DND-41 (cell line): ENCODE results near the gene RICTOR.

Experiments used
- ATAC-seq: fragments of 200-7000 bp; cut with Tn5 transposase; 3 replicates; pipeline ENCODE4 v1.9.1; 2021; ENCODE audit warnings: low read depth; ENCODE audit not compliant: insufficient read depth
- DNase-seq: peaks from one replicate; pipeline ENCODE4 v3.0.0-alpha.2; 2020
- H2AFZ ChIP-seq: 2 replicates; pipeline ENCODE4 v1.6.0; 2012; ENCODE audit warnings: low read depth, low read length
- H3K27ac ChIP-seq: 2 replicates; pipeline ENCODE4 v1.5.1; 2012; ENCODE audit warnings: low read length, inconsistent platforms
- H3K27me3 ChIP-seq: fragments of 200-600 bp; sonication (generic); 2 replicates; pipeline ENCODE4 v1.6.0; 2012; ENCODE audit warnings: low read length, mild to moderate bottlenecking, inconsistent platforms; ENCODE audit not compliant: insufficient read depth, poor library complexity
- H3K36me3 ChIP-seq: 2 replicates; pipeline ENCODE4 v1.5.1; 2012; ENCODE audit warnings: low read length, inconsistent platforms; ENCODE audit not compliant: insufficient read depth
- H3K4me1 ChIP-seq: 2 replicates; pipeline ENCODE4 v1.5.1; 2012; ENCODE audit warnings: mild to moderate bottlenecking, low read length; ENCODE audit not compliant: insufficient read depth
- H3K4me2 ChIP-seq: 2 replicates; pipeline ENCODE4 v1.6.0; 2012; ENCODE audit warnings: mild to moderate bottlenecking, moderate library complexity, low read length, inconsistent platforms; ENCODE audit not compliant: insufficient read depth
- H3K4me3 ChIP-seq, 2 experiments: fragments of 200-600 bp in 1 of 2; shearing (Covaris generic) in 1 of 2; 2 replicates each; pipeline ENCODE4 v1.5.1; 2012 to 2016; ENCODE audit warnings: inconsistent platforms in 2 of 2, low read length in 2 of 2, mild to moderate bottlenecking in 2 of 2, low read depth in 1 of 2, moderate library complexity in 1 of 2
- H3K79me2 ChIP-seq: 2 replicates; pipeline ENCODE4 v1.6.0; 2012; ENCODE audit warnings: low read length, inconsistent platforms; ENCODE audit not compliant: insufficient read depth
- H3K9ac ChIP-seq: 2 replicates; pipeline ENCODE4 v1.6.0; 2012; ENCODE audit warnings: low read depth, mild to moderate bottlenecking, inconsistent platforms, low read length, moderate library complexity
- H3K9me3 ChIP-seq: 2 replicates; pipeline ENCODE4 v1.5.1; 2012; ENCODE audit warnings: low read length, moderate library complexity, mild to moderate bottlenecking, inconsistent platforms; ENCODE audit not compliant: insufficient read depth, severe bottlenecking
- H4K20me1 ChIP-seq: 2 replicates; pipeline ENCODE4 v1.6.0; 2012; ENCODE audit warnings: low read length; ENCODE audit not compliant: insufficient read depth
- CTCF ChIP-seq: IDR thresholded peaks from 2 replicates; pipeline ENCODE4 v1.5.1; 2012; ENCODE audit warnings: borderline replicate concordance, low read length, moderate library complexity, mild to moderate bottlenecking; ENCODE audit not compliant: poor library complexity, severe bottlenecking; ENCODE audit errors: extremely low read depth
- EZH2 ChIP-seq: IDR thresholded peaks from 3 replicates; pipeline ENCODE4 v1.6.1; 2012; ENCODE audit warnings: borderline replicate concordance, low read depth, mild to moderate bottlenecking, moderate library complexity, low read length, inconsistent platforms; ENCODE audit not compliant: severe bottlenecking

The RICTOR gene

GRCh38 chr5:38892363-38892762 lies 181.8 kb downstream of the RICTOR start:
- H3K9me3 ChIP-seq: no peaks in the 10 kb centered on the region
- H3K79me2 ChIP-seq: no peaks in the 10 kb centered on the region
- no peaks in the 10 kb centered on the region for H4K20me1 ChIP-seq
- no peaks in the 10 kb centered on the region for H3K36me3 ChIP-seq
- no peak for TF ChIP-seq CTCF
- TF ChIP-seq EZH2: no peak
- H3K27ac ChIP-seq: no peak overlapping the region
- no peaks in the 10 kb centered on the region for H3K27me3 ChIP-seq
- H3K4me3 ChIP-seq: no peak overlapping the region
- DNase-seq: no peak
- H3K4me2 ChIP-seq: no peak overlapping the region
- no peak overlapping the region for H3K9ac ChIP-seq
- no peak overlapping the region for H2AFZ ChIP-seq
- H3K4me1 ChIP-seq: no peaks in the 10 kb centered on the region
- no peak for ATAC-seq

GRCh38 chr5:38891563-38891962 lies 182.6 kb downstream of the RICTOR start:
- H3K27ac ChIP-seq: no peak overlapping the region
- no peak overlapping the region for H3K4me2 ChIP-seq
- TF ChIP-seq EZH2 (no peak), CTCF (no peak)
- no peaks in the 10 kb centered on the region for H3K27me3 ChIP-seq
- no peaks in the 10 kb centered on the region for H3K9me3 ChIP-seq
- no peak overlapping the region for H2AFZ ChIP-seq
- no peaks in the 10 kb centered on the region for H4K20me1 ChIP-seq
- DNase-seq (no peak), ATAC-seq (no peak)
- no peak overlapping the region for H3K4me3 ChIP-seq
- H3K4me1 ChIP-seq: no peaks in the 10 kb centered on the region
- no peak overlapping the region for H3K9ac ChIP-seq
- no peaks in the 10 kb centered on the region for H3K79me2 ChIP-seq
- no peaks in the 10 kb centered on the region for H3K36me3 ChIP-seq

- H3K4me2 ChIP-seq: no peak overlapping the region
- H3K79me2 ChIP-seq: no peaks in the 10 kb centered on the region
- TF ChIP-seq EZH2 (no peak), CTCF (no peak)
- H3K4me3 ChIP-seq: 0 out of 4 replicates have a peak overlapping the region, but pooled peaks of 1 of the 2 experiments have one; percentile 1
- H4K20me1 ChIP-seq: no peaks in the 10 kb centered on the region
- no peak overlapping the region for H2AFZ ChIP-seq
- no peak for DNase-seq
- no peaks in the 10 kb centered on the region for H3K36me3 ChIP-seq
- ATAC-seq: no peak
- H3K4me1 ChIP-seq: no peaks in the 10 kb centered on the region
- no peak overlapping the region for H3K27ac ChIP-seq
- no peaks in the 10 kb centered on the region for H3K9me3 ChIP-seq
- peaks cover under 1% of the 10 kb centered on the region for H3K27me3 ChIP-seq
- no peak overlapping the region for H3K9ac ChIP-seq
Measured at GRCh38 chr5:38889424-38889823, 184.8 kb downstream of the RICTOR start.

GRCh38 chr5:38888041-38888440 lies 186.2 kb downstream of the RICTOR start:
- no peaks in the 10 kb centered on the region for H3K79me2 ChIP-seq
- no peak overlapping the region for H3K4me3 ChIP-seq
- no peak overlapping the region for H3K27ac ChIP-seq
- no peak overlapping the region for H3K4me2 ChIP-seq
- no peak for DNase-seq
- no peak for TF ChIP-seq EZH2
- TF ChIP-seq CTCF: no peak
- H3K9ac ChIP-seq: no peak overlapping the region
- H4K20me1 ChIP-seq: no peaks in the 10 kb centered on the region
- no peak overlapping the region for H2AFZ ChIP-seq
- H3K36me3 ChIP-seq: no peaks in the 10 kb centered on the region
- H3K4me1 ChIP-seq: no peaks in the 10 kb centered on the region
- H3K27me3 ChIP-seq: peaks cover 4% of the 10 kb centered on the region
- H3K9me3 ChIP-seq: no peaks in the 10 kb centered on the region
- ATAC-seq: no peak
